ENCODE data around the gene TPBGL. TPM values are rescaled to one million over a fixed set of nuclear protein-coding genes. Genes with fewer than 3 reads are reported as not detected.

The TPBGL gene, protein sequence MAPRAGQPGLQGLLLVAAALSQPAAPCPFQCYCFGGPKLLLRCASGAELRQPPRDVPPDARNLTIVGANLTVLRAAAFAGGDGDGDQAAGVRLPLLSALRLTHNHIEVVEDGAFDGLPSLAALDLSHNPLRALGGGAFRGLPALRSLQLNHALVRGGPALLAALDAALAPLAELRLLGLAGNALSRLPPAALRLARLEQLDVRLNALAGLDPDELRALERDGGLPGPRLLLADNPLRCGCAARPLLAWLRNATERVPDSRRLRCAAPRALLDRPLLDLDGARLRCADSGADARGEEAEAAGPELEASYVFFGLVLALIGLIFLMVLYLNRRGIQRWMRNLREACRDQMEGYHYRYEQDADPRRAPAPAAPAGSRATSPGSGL
- total RNA-seq (under 1 TPM; 0.11 to 0.58 TPM), polyA plus RNA-seq (under 1 TPM; 0.12 to 0.55 TPM)
- long read RNA-seq, donor 1, partial matches to known transcripts, result 0 of 1 reads
- long read RNA-seq, donor 1, other reads (novel, unspliced or antisense), result 0 of 1 reads
- long read RNA-seq, donor 2, result 0 reads
- long read RNA-seq, donor 3, result 0 reads
- long read RNA-seq, donor 4, result 0 reads
- long read RNA-seq, donor 5, partial matches to known transcripts, result 0 of 1 reads
- long read RNA-seq, donor 5, other reads (novel, unspliced or antisense), result 0 of 1 reads

DNA sequence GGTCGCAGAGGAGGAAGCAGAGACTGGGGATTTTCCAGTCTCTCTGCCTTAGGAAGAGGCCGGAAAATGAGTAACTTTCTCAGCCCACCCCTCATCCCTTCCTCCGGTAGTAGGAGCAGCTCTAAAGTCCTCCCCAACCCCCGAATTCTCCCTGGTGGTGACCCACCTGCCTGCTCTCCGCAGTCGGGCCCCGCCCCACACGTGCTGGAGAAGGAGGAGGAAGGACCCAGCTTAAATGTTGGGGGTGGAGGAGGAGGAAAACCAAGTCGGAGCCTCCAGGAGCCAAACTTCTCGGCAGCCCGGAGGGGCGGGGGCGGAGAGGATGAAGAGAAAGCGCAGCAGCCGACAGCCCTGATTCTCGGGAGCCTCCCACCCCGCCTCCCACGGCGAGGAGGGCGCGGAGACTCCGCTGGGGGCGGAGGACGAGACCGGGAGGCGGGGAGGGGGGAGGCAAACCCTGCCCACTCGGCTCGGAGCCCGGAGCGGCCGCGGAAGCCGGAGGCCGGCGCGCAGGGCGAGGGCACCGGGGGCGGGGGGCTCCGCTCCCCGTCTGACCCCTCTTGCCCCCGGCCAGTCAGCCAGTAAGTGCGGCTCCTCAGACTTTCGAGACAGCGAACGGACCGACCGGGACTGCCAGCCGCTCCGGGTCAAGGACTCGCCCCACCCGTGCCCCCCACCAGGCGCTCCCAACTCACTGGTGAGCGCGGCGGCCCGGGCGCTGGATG, at the start of gene TPBGL:
Gene TPBGL (plus strand): TSS at position 464 of the 725 bp plus-strand sequence. CDS start 276 bp downstream, outside the sequence.
- WGBS, 2 donors, result 2% methylated on average over 37 to 58 of the region's 58 CpGs
- Histone ChIP-seq H3K4me3 (peak within 1 kb of the TSS; percentile 33), H3K9ac (ENCODE audit: insufficient read depth in 1 of 2, low read length in 2 of 2) (no peak within 1 kb of the TSS), H3K36me3 (ENCODE audit: control insufficient read depth in 4 of 4, insufficient read depth in 4 of 4, low read length in 4 of 4) (no peaks in the 10 kb centered on the region), H3K27ac (ENCODE audit: low read depth in 1 of 2, low read length in 1 of 2) (no peak within 1 kb of the TSS), H3K4me1 (ENCODE audit: control insufficient read depth in 5 of 5, insufficient read depth in 5 of 5, low read length in 5 of 5) (peaks cover 0 to 6% (median 0%) of the 10 kb centered on the region in 5 donors), H3K9me3 (ENCODE audit: control insufficient read depth in 4 of 4, insufficient read depth in 3 of 4, low read length in 3 of 4) (no peaks in the 10 kb centered on the region), H3K27me3 (ENCODE audit: control insufficient read depth in 3 of 3, insufficient read depth in 3 of 3, low read length in 2 of 3) (peaks cover 3 to 55% (median 37%) of the 10 kb centered on the region in 3 donors)
- DNase-seq (peak; percentile 50 to 56 (median 55)), ATAC-seq (ENCODE audit: insufficient read depth, low FRiP score) (no peak)
- TF ChIP-seq, protein P1, sequence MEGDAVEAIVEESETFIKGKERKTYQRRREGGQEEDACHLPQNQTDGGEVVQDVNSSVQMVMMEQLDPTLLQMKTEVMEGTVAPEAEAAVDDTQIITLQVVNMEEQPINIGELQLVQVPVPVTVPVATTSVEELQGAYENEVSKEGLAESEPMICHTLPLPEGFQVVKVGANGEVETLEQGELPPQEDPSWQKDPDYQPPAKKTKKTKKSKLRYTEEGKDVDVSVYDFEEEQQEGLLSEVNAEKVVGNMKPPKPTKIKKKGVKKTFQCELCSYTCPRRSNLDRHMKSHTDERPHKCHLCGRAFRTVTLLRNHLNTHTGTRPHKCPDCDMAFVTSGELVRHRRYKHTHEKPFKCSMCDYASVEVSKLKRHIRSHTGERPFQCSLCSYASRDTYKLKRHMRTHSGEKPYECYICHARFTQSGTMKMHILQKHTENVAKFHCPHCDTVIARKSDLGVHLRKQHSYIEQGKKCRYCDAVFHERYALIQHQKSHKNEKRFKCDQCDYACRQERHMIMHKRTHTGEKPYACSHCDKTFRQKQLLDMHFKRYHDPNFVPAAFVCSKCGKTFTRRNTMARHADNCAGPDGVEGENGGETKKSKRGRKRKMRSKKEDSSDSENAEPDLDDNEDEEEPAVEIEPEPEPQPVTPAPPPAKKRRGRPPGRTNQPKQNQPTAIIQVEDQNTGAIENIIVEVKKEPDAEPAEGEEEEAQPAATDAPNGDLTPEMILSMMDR (IDR thresholded peaks at IDR 0.05; ENCODE audit: control extremely low read depth, extremely low read depth), result no peak

DNA sequence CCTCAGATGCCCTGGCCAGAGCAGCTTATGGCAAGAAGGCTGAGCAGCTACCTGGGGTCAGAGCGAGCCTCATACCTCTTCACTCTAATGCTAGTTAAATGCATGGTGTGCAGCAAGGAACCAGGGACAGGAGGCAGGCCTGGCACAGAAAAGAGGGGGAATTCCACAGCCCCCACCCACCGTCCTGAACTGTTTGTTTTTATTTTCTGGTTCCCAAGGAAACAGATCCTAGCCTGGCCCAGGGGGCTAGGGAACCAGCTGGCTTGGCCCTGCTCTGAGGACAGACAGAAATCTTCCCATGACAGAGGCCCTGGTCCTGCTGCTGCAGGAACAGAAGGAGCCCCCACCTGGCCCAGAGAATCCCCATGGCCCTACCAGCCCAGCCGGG, 49.2 kb upstream of the TPBGL start:
- no peaks in the 10 kb centered on the region for H3K9me3 ChIP-seq (ENCODE audit: control insufficient read depth in 4 of 4, insufficient read depth in 3 of 4, low read length in 3 of 4)
- H3K4me3 ChIP-seq, result no peak overlapping the region
- H3K27ac ChIP-seq (ENCODE audit: low read depth in 1 of 2, low read length in 1 of 2), result peak overlapping the region in 1 of 2 donors; percentile 7
- peaks cover 0 to 21% (median 0%) of the 10 kb centered on the region in 5 donors for H3K4me1 ChIP-seq (ENCODE audit: control insufficient read depth in 5 of 5, insufficient read depth in 5 of 5, low read length in 5 of 5)
- ATAC-seq (ENCODE audit: insufficient read depth, low FRiP score) (no peak), DNase-seq (peak; percentile 21 to 38 (median 28))
- H3K36me3 ChIP-seq (ENCODE audit: control insufficient read depth in 4 of 4, insufficient read depth in 4 of 4, low read length in 4 of 4), result peaks cover 0 to 9% (median 0%) of the 10 kb centered on the region in 4 donors
- TF ChIP-seq, protein P1 (IDR thresholded peaks at IDR 0.05; ENCODE audit: control extremely low read depth, extremely low read depth), result no peak
- 61 to 66% methylated on average over 3 of the region's 3 CpGs for WGBS, 2 donors
- H3K27me3 ChIP-seq (ENCODE audit: control insufficient read depth in 3 of 3, insufficient read depth in 3 of 3, low read length in 2 of 3), result no peaks in the 10 kb centered on the region
- H3K9ac ChIP-seq (ENCODE audit: insufficient read depth in 1 of 2, low read length in 2 of 2), result no peak overlapping the region

DNA sequence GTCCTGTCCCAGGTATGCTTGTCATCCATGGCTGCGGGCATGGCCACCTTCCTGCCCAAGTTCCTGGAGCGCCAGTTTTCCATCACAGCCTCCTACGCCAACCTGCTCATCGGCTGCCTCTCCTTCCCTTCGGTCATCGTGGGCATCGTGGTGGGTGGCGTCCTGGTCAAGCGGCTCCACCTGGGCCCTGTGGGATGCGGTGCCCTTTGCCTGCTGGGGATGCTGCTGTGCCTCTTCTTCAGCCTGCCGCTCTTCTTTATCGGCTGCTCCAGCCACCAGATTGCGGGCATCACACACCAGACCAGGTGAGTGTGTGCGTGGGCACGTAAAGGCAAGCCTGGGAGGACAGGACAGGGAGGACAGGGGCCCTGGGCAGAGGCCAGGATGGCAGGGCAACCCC, 47.3 kb upstream of the TPBGL start:
- 95 to 97% methylated on average over 15 of the region's 15 CpGs for WGBS, 2 donors
- DNase-seq, result no peak
- no peak for ATAC-seq (ENCODE audit: insufficient read depth, low FRiP score)
- no peak overlapping the region for H3K27ac ChIP-seq (ENCODE audit: low read depth in 1 of 2, low read length in 1 of 2)
- H3K36me3 ChIP-seq (ENCODE audit: control insufficient read depth in 4 of 4, insufficient read depth in 4 of 4, low read length in 4 of 4), result peaks cover 0 to 11% (median 0%) of the 10 kb centered on the region in 4 donors
- H3K27me3 ChIP-seq (ENCODE audit: control insufficient read depth in 3 of 3, insufficient read depth in 3 of 3, low read length in 2 of 3), result no peaks in the 10 kb centered on the region
- TF ChIP-seq, protein P1 (IDR thresholded peaks at IDR 0.05; ENCODE audit: control extremely low read depth, extremely low read depth), result no peak
- H3K9me3 ChIP-seq (ENCODE audit: control insufficient read depth in 4 of 4, insufficient read depth in 3 of 4, low read length in 3 of 4), result no peaks in the 10 kb centered on the region
- no peak overlapping the region for H3K9ac ChIP-seq (ENCODE audit: insufficient read depth in 1 of 2, low read length in 2 of 2)
- peaks cover 0 to 21% (median 0%) of the 10 kb centered on the region in 5 donors for H3K4me1 ChIP-seq (ENCODE audit: control insufficient read depth in 5 of 5, insufficient read depth in 5 of 5, low read length in 5 of 5)
- H3K4me3 ChIP-seq, result no peak overlapping the region

Data from lung (tissue), 16 donors.